ACC112 (cell line): ENCODE measurements around the gene TMEM135.
A peak's percentile ranks its signal among the peaks of the same experiment; 100 is the strongest.

Source experiments
- H2AFZ ChIP-seq: fragments of 200-600 bp; sonication (generic); one replicate; pipeline ENCODE4 v1.6.0; 2017; ENCODE audit warnings: antibody characterized with exemption, low read length; ENCODE audit not compliant: unreplicated experiment
- H3K27ac ChIP-seq: fragments of 200-600 bp; sonication (generic); 2 replicates; pipeline ENCODE4 v1.5.1; 2014; ENCODE audit warnings: low read depth, mild to moderate bottlenecking, antibody characterized with exemption, low read length, moderate library complexity
- H3K27me3 ChIP-seq: fragments of 200-600 bp; sonication (generic); 2 replicates; pipeline ENCODE4 v1.6.1; 2014; ENCODE audit warnings: mild to moderate bottlenecking, antibody characterized with exemption, low read length, moderate library complexity, mixed read lengths; ENCODE audit not compliant: insufficient read depth
- H3K36me3 ChIP-seq: fragments of 200-600 bp; sonication (generic); 2 replicates; pipeline ENCODE4 v1.6.1; 2016; ENCODE audit warnings: mild to moderate bottlenecking, antibody characterized with exemption, low read length, moderate library complexity, mixed read lengths; ENCODE audit not compliant: insufficient read depth
- H3K4me1 ChIP-seq: fragments of 200-600 bp; sonication (generic); one replicate; pipeline ENCODE4 v1.6.1; 2016; ENCODE audit warnings: low read length, mixed read lengths; ENCODE audit not compliant: insufficient read depth, unreplicated experiment, control insufficient read depth
- H3K4me3 ChIP-seq: fragments of 200-600 bp; sonication (generic); 2 replicates; pipeline ENCODE4 v1.5.1; 2014; ENCODE audit warnings: mild to moderate bottlenecking, low read depth, low read length
- H3K79me2 ChIP-seq: fragments of 200-600 bp; sonication (generic); one replicate; pipeline ENCODE4 v1.6.0; 2016; ENCODE audit warnings: low read length; ENCODE audit not compliant: control insufficient read depth, unreplicated experiment, insufficient read depth

Gene TMEM135

GRCh38 chr11:87039371-87039770 is 1.6 kb downstream of the TMEM135 start:
- Histone ChIP-seq H3K4me1 (peaks cover 24% of the 10 kb centered on the region), H3K27ac (no peak overlapping the region), H3K36me3 (peaks cover 7% of the 10 kb centered on the region; the same call in 1 of the 2 replicates), H3K27me3 (no peaks in the 10 kb centered on the region), H2AFZ (no peak overlapping the region), H3K79me2 (peaks cover 33% of the 10 kb centered on the region), H3K4me3 (peak overlapping the region; percentile 91)

GRCh38 chr11:87043894-87044293 is 6.2 kb downstream of the TMEM135 start:
- Histone ChIP-seq H3K36me3 (peaks cover 12% of the 10 kb centered on the region; the same call in 1 of the 2 replicates), H3K79me2 (peaks cover 31% of the 10 kb centered on the region), H2AFZ (no peak overlapping the region), H3K27ac (no peak overlapping the region), H3K27me3 (no peaks in the 10 kb centered on the region), H3K4me1 (peaks cover 12% of the 10 kb centered on the region), H3K4me3 (no peak overlapping the region)

- Histone ChIP-seq H3K27ac (no peak overlapping the region), H2AFZ (no peak overlapping the region), H3K4me3 (no peak overlapping the region), H3K27me3 (no peaks in the 10 kb centered on the region), H3K4me1 (no peaks in the 10 kb centered on the region), H3K36me3 (peaks cover 12% of the 10 kb centered on the region; the same call in 1 of the 2 replicates), H3K79me2 (peaks cover 6% of the 10 kb centered on the region)
These were observed 9.1 kb downstream of the TMEM135 start for GRCh38 chr11:87046824-87047223.

GRCh38 chr11:87056091-87056490 is 18.4 kb downstream of the TMEM135 start:
- Histone ChIP-seq H2AFZ (no peak overlapping the region), H3K79me2 (peaks cover 3% of the 10 kb centered on the region), H3K36me3 (no peaks in the 10 kb centered on the region), H3K4me1 (no peaks in the 10 kb centered on the region), H3K27me3 (no peaks in the 10 kb centered on the region), H3K4me3 (no peak overlapping the region), H3K27ac (no peak overlapping the region)

- no peak overlapping the region for H2AFZ ChIP-seq
- peaks cover 3% of the 10 kb centered on the region for H3K79me2 ChIP-seq
- no peak overlapping the region for H3K27ac ChIP-seq
- H3K27me3 ChIP-seq = no peaks in the 10 kb centered on the region
- H3K4me3 ChIP-seq = no peak overlapping the region
- no peaks in the 10 kb centered on the region for H3K36me3 ChIP-seq
- no peaks in the 10 kb centered on the region for H3K4me1 ChIP-seq
These were observed 20.0 kb downstream of the TMEM135 start for GRCh38 chr11:87057749-87058148.

GRCh38 chr11:87059596-87060390 is 22.1 kb downstream of the TMEM135 start:
- Histone ChIP-seq H3K27me3 (no peaks in the 10 kb centered on the region), H2AFZ (no peak overlapping the region), H3K27ac (no peak overlapping the region), H3K79me2 (peaks cover 3% of the 10 kb centered on the region), H3K36me3 (no peaks in the 10 kb centered on the region), H3K4me3 (no peak overlapping the region), H3K4me1 (no peaks in the 10 kb centered on the region)

GRCh38 chr11:87061766-87062165 is 24.0 kb downstream of the TMEM135 start:
- no peak overlapping the region for H3K27ac ChIP-seq
- no peak overlapping the region for H3K4me3 ChIP-seq
- no peaks in the 10 kb centered on the region for H3K36me3 ChIP-seq
- peaks cover 3% of the 10 kb centered on the region for H3K79me2 ChIP-seq
- H3K4me1 ChIP-seq = no peaks in the 10 kb centered on the region
- no peaks in the 10 kb centered on the region for H3K27me3 ChIP-seq
- no peak overlapping the region for H2AFZ ChIP-seq

GRCh38 chr11:87063982-87064381 is 26.2 kb downstream of the TMEM135 start:
- Histone ChIP-seq H2AFZ (no peak overlapping the region), H3K27me3 (no peaks in the 10 kb centered on the region), H3K79me2 (peaks cover 3% of the 10 kb centered on the region), H3K36me3 (no peaks in the 10 kb centered on the region), H3K4me1 (no peaks in the 10 kb centered on the region), H3K4me3 (no peak overlapping the region), H3K27ac (no peak overlapping the region)

- Histone ChIP-seq H3K79me2 (no peaks in the 10 kb centered on the region), H3K27ac (no peak overlapping the region), H3K4me3 (no peak overlapping the region), H3K27me3 (no peaks in the 10 kb centered on the region), H3K36me3 (peaks cover 14% of the 10 kb centered on the region), H3K4me1 (no peaks in the 10 kb centered on the region), H2AFZ (no peak overlapping the region)
These were observed 35.1 kb downstream of the TMEM135 start for GRCh38 chr11:87072787-87073186.

GRCh38 chr11:87076260-87076783 is 38.6 kb downstream of the TMEM135 start:
- Histone ChIP-seq H3K36me3 (peaks cover 14% of the 10 kb centered on the region), H2AFZ (no peak overlapping the region), H3K4me1 (no peaks in the 10 kb centered on the region), H3K27ac (no peak overlapping the region), H3K79me2 (no peaks in the 10 kb centered on the region), H3K4me3 (no peak overlapping the region), H3K27me3 (no peaks in the 10 kb centered on the region)

GRCh38 chr11:87076874-87077429 is 39.2 kb downstream of the TMEM135 start:
- Histone ChIP-seq H3K27me3 (no peaks in the 10 kb centered on the region), H3K27ac (no peak overlapping the region), H3K4me1 (no peaks in the 10 kb centered on the region), H2AFZ (no peak overlapping the region), H3K36me3 (peaks cover 14% of the 10 kb centered on the region), H3K79me2 (no peaks in the 10 kb centered on the region), H3K4me3 (no peak overlapping the region)
